ENCODE data around the gene SLC9B2.

DNA sequence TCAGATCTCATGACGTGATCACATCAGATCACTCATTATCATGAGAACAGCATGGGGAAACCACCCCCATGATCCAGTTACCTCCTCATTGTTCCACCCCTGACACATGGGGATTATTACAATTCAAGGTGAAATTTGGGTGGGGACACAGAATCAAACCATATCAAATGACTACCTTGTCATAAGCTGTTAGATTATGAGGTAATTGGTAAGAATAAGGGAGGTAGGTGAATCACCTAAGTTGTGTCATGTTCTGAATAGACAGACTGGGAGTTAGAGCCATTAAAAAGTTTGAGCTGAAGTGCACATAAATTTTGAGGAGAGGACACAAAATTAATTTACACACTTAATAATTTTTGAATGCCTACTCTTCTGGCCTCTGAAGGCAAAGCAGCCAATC is 81.8 kb downstream of the SLC9B2 start:
- TF ChIP-seq CTCF (IDR thresholded peaks at IDR 0.05) = no peak
- TF ChIP-seq EZH2phosphoT487 (IDR thresholded peaks at IDR 0.05) = no peak

All from neural progenitor cell (in vitro differentiated cells).